ENCODE measurements around the gene NPFF.
"Not testable (repeated sequence)": the region's sequence is repeated elsewhere in the genome, so short reads cannot be mapped to it uniquely, and the experiment has no call there.

The NPFF gene

GRCh38 chr12:53493610-53494391 is 13.5 kb downstream of the NPFF start:
- DNase-seq, result peak; percentile 76

DNA sequence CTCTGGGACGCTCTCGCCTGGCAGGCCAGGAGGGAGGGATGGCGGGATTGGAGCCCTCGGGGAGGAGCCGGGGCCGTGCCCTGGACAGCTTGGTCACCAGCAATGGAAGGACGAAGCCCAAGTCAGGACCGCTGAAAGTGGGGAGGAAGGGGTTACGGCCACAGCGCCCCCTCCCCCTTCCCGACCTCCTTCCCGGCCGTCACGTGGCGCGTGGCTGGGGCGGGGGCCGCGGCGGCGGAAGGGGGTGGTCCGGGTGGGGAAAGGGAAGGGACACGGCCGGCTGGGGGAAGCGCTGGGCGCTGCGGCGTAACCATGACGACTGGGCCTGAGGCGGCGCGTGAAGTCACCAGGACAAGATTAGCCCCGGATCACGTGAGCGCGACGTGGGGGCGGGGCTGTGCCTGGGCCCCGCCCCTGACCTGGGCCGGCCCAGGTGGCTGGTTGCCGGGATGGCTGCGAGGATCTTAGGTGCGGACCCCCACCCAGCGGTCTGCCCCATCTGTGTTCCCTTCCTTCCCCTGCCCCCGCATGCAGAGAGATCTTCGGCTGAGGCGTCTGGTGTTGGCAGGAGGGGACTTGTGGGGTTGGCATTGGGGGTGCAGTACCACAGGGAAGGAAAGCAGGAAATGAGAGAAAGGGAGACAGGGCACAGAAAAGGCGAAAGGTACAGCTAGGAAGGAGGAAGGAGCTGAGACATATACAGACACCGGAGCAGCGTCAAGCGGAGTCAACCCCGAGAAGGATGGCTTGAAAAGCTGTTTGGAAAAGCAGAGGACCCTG is 14.3 kb downstream of the NPFF start:
- peak; percentile 98 for DNase-seq

GRCh38 chr12:53492188-53492587 is 15.1 kb downstream of the NPFF start:
- DNase-seq, result peak; percentile 79

GRCh38 chr12:53489242-53489864 is 17.9 kb downstream of the NPFF start:
- no peak for DNase-seq

GRCh38 chr12:53486736-53487487 is 20.4 kb downstream of the NPFF start:
- no peak for DNase-seq

DNA sequence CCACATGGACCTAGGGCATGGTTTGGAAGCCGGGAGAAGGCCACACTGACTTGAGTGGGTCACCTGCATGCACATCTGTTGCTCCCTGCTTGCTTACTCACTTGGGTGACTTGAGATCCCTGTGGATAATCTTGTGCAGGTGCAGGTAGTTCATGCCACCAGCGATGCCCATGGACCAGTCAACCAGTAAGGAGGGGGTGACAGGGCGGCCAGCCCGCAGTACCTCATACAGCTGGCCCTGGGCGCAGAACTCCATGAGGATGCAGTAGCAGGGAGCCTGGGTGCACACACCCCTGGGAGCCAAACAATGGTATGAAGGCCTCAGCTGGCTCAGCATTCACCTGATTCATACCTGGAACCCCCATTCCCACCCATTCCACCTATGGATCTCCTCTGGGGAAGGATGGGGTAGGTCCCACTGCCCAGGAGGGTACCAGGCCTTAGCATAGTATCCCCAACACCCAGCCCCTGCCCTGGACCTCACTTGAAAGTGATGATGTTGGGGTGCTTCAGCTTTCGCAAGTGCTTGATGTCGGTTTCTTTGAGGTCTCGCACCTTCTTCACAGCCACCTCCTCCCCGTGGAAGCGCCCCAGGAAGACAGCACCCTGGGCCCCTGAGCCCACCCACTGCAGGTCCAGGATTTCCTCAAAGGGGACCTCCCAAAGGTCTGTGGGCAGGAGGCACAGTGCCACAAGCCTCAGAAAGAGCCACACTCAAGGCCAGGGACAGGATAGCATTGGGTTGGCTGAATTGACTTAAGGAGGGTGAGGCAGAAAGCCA is 21.1 kb downstream of the NPFF start:
- DNase-seq, result no peak

- no peak for DNase-seq
Measured at GRCh38 chr12:53484686-53485575, 22.4 kb downstream of the NPFF start.

- DNase-seq, result no peak
Measured at GRCh38 chr12:53483979-53484377, 23.3 kb downstream of the NPFF start.

- DNase-seq, result no peak
Measured at GRCh38 chr12:53483225-53483978, 23.9 kb downstream of the NPFF start.

DNA sequence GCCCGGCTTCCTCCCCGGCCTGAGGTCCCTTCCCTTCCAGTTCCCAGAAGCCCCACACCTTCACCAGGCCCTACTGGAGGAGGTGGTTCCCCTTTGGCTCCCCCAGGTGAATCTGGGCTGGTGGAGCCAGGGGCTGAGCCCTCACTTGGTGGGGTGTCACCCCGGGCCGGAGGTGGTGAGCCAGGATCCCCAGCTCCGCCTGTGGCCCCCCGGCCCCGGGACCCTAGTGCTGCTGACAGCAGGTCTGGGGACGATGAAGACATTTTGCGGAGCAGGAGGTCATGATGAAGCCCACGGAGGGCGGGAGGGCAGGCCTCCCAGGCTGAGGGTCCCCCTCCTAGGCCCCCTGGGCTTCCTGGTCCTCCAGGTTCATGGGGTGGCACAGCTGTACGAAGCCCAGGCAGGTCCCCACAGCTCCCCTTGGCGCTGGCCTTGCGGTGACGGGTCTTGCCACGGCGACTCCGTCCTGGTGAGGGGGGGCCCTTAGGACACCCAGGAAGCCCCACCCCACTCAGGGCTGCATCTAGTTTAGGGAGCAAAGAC is 24.6 kb downstream of the NPFF start:
- DNase-seq, result no peak

DNA sequence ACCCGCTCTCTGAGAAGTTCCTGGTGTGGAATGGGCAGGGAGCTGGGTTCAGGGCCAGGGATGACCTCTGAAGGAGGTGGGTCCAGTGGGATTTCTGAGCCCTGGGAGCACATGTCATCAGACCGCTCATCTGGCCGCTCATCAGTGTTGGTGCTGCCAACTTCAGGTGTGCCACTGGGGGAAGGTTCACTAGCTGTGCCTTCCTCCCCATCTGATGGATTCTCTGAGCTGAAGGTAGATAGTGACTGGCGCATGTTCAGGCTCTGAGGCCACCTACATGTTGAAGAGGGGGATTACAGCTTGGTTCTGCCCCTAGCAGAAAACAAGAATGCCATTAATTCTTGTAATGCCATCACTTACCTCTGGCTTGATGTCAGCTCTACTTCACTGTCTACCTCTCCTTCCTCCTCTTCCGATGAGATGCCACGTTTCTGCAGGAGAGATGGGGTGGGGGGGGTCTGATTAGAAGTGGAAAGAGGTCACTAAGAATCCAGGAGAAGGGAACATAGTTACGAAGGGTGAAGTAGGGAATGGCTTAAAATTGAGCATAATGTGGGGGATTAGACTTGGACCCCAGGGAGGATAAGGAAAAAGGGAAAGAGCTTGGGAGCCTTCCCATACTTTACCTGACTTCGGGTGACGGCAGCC is 25.2 kb downstream of the NPFF start:
- peak; percentile 31 for DNase-seq

DNA sequence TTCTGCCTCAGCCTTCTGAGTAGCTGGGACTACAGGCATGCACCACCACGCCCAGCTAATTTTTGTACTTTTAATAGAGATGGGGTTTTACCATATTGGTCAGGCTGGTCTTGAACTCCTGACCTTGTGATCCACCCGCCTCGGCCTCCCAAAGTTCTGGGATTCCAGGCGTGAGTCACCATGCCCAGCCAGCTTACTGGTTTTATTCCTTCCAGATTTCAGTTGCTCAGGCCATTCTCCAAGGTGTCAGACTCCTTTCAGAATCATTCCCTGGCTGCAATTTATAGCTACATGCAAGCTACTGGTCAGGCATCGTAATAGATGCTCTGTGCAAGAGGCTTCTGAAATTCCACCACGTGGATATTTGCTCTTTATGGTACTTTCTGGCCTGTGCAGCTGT is 25.8 kb downstream of the NPFF start:
- not testable (repeated sequence) for DNase-seq

DNA sequence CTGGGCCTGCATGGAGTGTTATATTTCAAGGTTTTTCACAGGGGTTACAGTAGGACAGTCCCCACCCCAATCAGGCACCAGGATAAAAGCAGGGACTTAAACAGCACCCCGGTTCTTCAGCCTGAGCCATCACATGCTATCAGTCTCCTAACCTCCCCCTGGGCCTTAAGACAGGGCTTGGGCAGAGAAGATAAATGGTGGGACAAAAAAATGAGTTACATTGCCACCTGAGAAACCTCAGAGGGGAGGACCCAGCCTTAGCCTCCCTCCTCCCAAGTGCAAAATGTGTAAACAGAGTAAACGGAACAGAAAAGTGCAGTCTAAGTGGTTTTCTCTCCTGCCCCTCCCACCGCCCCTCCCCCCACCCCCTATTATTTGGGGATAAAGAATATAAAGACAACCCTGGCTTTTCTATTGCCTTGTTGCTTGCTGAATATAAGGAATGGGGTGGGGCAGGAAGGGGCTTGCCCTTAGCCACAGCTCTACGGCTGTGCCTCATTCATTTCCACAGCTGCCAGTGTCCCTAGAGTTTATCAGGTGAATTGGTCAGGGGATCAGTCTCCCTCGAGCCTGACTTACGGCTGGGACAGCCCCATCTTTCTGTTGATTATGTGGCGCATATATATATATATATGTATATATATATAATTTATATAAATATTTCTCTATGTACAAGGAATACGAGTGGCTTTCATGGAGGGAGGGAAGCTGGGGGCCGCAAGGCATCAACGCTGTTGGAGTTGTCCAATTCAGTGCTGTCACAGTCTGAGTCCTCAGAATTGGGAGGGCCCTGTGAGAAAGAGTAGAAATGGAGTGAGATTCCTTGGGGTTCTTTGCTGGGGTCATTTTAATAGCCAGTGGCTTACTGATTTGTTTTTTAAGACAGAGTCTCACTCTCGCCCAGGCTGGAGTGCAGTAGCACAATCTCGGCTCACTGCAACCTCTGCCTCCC is 26.5 kb downstream of the NPFF start:
- DNase-seq, result no peak

DNA sequence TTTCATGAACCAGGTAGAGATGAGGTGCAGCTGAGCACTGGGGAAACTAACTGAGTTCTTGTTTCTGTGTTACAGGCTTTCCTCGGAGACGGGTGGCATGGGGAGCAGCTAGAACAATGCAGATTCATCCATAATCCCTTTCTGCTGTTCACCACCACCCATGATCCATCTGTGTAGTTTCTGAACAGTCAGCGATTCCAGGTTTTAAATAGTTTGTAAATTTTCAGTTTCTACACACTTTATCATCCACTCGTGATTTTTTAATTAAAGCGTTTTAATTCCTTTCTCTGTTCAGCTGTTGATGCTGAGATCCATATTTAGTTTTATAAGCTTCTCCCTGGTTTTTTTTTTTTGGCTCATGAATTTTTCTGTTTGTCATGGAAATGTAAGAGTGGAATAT is 28.0 kb downstream of the NPFF start:
- no peak for DNase-seq

DNA sequence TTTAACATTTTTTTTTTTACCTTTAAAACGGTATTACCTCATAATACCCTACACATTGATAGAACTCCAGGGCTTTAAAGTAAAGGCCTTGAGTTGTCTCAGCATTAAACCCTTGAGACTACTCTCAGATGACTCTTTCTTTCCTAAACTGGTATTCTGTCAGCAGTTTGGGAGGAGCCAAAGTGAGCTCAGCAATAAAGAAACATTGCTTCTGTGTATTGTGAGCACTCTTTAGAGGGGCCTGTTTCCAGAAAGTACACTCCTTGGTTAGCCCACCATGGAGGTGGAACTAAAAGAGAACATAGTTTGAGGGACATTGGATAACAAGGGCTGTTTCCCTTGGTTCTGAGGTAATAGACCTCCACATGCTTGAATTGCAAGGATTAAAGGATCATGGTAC is 28.4 kb downstream of the NPFF start:
- DNase-seq, result no peak

- DNase-seq, result peak; percentile 54
Measured at GRCh38 chr12:53476769-53477209, 30.5 kb downstream of the NPFF start.

- DNase-seq, result no peak
Measured at GRCh38 chr12:53474819-53475218, 32.5 kb downstream of the NPFF start.

DNA sequence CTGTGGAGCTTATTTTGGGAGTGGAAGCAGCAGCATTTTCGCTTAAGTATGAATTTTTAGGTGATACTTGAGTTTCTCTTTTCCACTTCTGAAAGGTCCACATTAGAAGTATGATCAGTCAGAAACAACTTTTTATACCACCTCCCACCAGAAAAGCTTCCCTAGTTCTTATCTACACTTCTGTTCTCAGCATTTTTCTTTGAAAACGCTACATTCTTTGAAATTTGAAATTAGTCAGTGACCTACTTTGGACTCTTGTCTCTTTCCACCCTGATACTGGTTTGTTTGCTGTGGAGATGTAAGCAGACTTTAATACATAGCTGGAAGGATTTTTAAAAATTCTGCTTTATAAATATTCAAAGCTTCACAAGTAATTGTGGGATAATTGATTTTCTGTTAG is 33.2 kb downstream of the NPFF start:
- DNase-seq, result no peak

Data from NCI-H69 (cell line).